ENCODE data around the gene SMG9. TPM values are rescaled to one million over a fixed set of nuclear protein-coding genes. Genes with fewer than 3 reads are reported as not detected.
A peak's percentile ranks its signal among the peaks of the same experiment; 100 is the strongest.

Gene SMG9
- total RNA-seq, 1 donor from 2014 or later: 15.7 TPM

GRCh38 chr19:43739439-43740235, 15.1 kb downstream of the SMG9 start:
- DNase-seq (no peak), ATAC-seq (ENCODE audit: poor library complexity) (peak; percentile 18)
- intact Hi-C loops (cut with DNase I): loop anchor here (10.0 kb wide), 1 partner anchor 75 kb away; no protein-coding TSS in a partner anchor

- peak; percentile 44 for ATAC-seq (ENCODE audit: poor library complexity)
- intact Hi-C loops (cut with DNase I): no loop called here
- DNase-seq: no peak
Observed at GRCh38 chr19:43738780-43739211, 16.0 kb downstream of the SMG9 start.

GRCh38 chr19:43735957-43736356, 18.8 kb downstream of the SMG9 start:
- intact Hi-C loops (cut with DNase I): no loop called here
- no peak for DNase-seq
- ATAC-seq (ENCODE audit: poor library complexity): no peak

GRCh38 chr19:43735013-43735412, 19.7 kb downstream of the SMG9 start:
- DNase-seq (no peak), ATAC-seq (ENCODE audit: poor library complexity) (no peak)
- intact Hi-C loops (cut with DNase I): no loop called here

GRCh38 chr19:43731846-43732245, 22.9 kb downstream of the SMG9 start:
- intact Hi-C loops (cut with DNase I): no loop called here
- no peak for DNase-seq
- no peak for ATAC-seq (ENCODE audit: poor library complexity)

- ATAC-seq (ENCODE audit: poor library complexity): no peak
- peak; percentile 53 for DNase-seq
- intact Hi-C loops (cut with DNase I): no loop called here
Observed at GRCh38 chr19:43731346-43731745, 23.4 kb downstream of the SMG9 start.

- ATAC-seq (ENCODE audit: poor library complexity) (no peak), DNase-seq (no peak)
- intact Hi-C loops (cut with DNase I): no loop called here
Observed at GRCh38 chr19:43729919-43730318, 24.8 kb downstream of the SMG9 start.

- ATAC-seq (ENCODE audit: poor library complexity): no peak
- no peak for DNase-seq
- intact Hi-C loops (cut with DNase I): no loop called here
Observed at GRCh38 chr19:43727593-43727853, 27.2 kb downstream of the SMG9 start.

- ATAC-seq (ENCODE audit: poor library complexity) (peak; percentile 81), DNase-seq (peak; percentile 65)
- intact Hi-C loops (cut with DNase I): no loop called here
Observed at GRCh38 chr19:43726736-43727592, 27.8 kb downstream of the SMG9 start.

GRCh38 chr19:43725468-43725867, 29.3 kb downstream of the SMG9 start:
- intact Hi-C loops (cut with DNase I): no loop called here
- ATAC-seq (ENCODE audit: poor library complexity) (peak; percentile 48), DNase-seq (no peak)

- no peak for ATAC-seq (ENCODE audit: poor library complexity)
- intact Hi-C loops (cut with DNase I): no loop called here
- DNase-seq: no peak
Observed at GRCh38 chr19:43724896-43725295, 29.9 kb downstream of the SMG9 start.

- ATAC-seq (ENCODE audit: poor library complexity): no peak
- no peak for DNase-seq
- intact Hi-C loops (cut with DNase I): no loop called here
Observed at GRCh38 chr19:43723588-43723987, 31.2 kb downstream of the SMG9 start.

GRCh38 chr19:43721469-43722048, 33.2 kb downstream of the SMG9 start:
- DNase-seq (no peak), ATAC-seq (ENCODE audit: poor library complexity) (no peak)
- intact Hi-C loops (cut with DNase I): no loop called here

GRCh38 chr19:43720936-43721335, 33.8 kb downstream of the SMG9 start:
- no peak for ATAC-seq (ENCODE audit: poor library complexity)
- intact Hi-C loops (cut with DNase I): no loop called here
- DNase-seq: no peak

- no peak for ATAC-seq (ENCODE audit: poor library complexity)
- DNase-seq: no peak
- intact Hi-C loops (cut with DNase I): no loop called here
Observed at GRCh38 chr19:43719918-43720317, 34.8 kb downstream of the SMG9 start.

- no peak for ATAC-seq (ENCODE audit: poor library complexity)
- DNase-seq: no peak
- intact Hi-C loops (cut with DNase I): no loop called here
Observed at GRCh38 chr19:43719378-43719868, 35.3 kb downstream of the SMG9 start.

GRCh38 chr19:43718627-43719377, 36.0 kb downstream of the SMG9 start:
- ATAC-seq (ENCODE audit: poor library complexity): no peak
- intact Hi-C loops (cut with DNase I): no loop called here
- no peak for DNase-seq

GRCh38 chr19:43715776-43716175, 39.0 kb downstream of the SMG9 start, which contains the start of gene IRGC:
IRGC (plus strand) TSS chr19:43716076; CDS start chr19:43718559, 2,483 bp downstream.
- no peak for ATAC-seq (ENCODE audit: poor library complexity)
- no peak for DNase-seq
- intact Hi-C loops (cut with DNase I): no loop called here

GRCh38 chr19:43713208-43713607, 41.6 kb downstream of the SMG9 start:
- no peak for DNase-seq
- intact Hi-C loops (cut with DNase I): no loop called here
- no peak for ATAC-seq (ENCODE audit: poor library complexity)

Data from Right ventricle myocardium superior (tissue), 1 donor.